Measurements from ENCODE around the gene MYCL. TPM values are rescaled to one million over a fixed set of nuclear protein-coding genes. Genes with fewer than 3 reads are reported as not detected.

The MYCL gene
- 10 to 100 TPM in 2 of 12 donors, 1 to 10 TPM in 8, not detected in 2; 1.6 to 25.4 (median 3.5) TPM for polyA plus RNA-seq (ENCODE audit: insufficient read length in 12 of 12)
- long read RNA-seq, donor 1, partial matches to known transcripts: 0 of 6 reads
- long read RNA-seq, donor 1, other reads (novel, unspliced or antisense): 0 of 6 reads
- long read RNA-seq, donor 2: 0 reads
- long read RNA-seq, donor 3, partial matches to known transcripts: 0 of 3 reads
- long read RNA-seq, donor 3, other reads (novel, unspliced or antisense): 0 of 3 reads
- long read RNA-seq, donor 4, partial matches to known transcripts: 0 of 2 reads
- long read RNA-seq, donor 4, other reads (novel, unspliced or antisense): 0 of 2 reads
- long read RNA-seq, donor 5: 0 reads
- long read RNA-seq, donor 6: 0 reads
- long read RNA-seq, donor 7, partial matches to known transcripts: 0 of 1 reads
- long read RNA-seq, donor 7, other reads (novel, unspliced or antisense): 0 of 1 reads
- long read RNA-seq, donor 8, partial matches to known transcripts: 0 of 2 reads
- long read RNA-seq, donor 8, other reads (novel, unspliced or antisense): 0 of 2 reads
- long read RNA-seq, donor 9, partial matches to known transcripts: 0 of 3 reads
- long read RNA-seq, donor 9, other reads (novel, unspliced or antisense): 0 of 3 reads
- long read RNA-seq, donor 10, partial matches to known transcripts: 0 of 1 reads
- long read RNA-seq, donor 10, other reads (novel, unspliced or antisense): 0 of 1 reads
- long read RNA-seq, donor 11, partial matches to known transcripts: 0 of 1 reads
- long read RNA-seq, donor 11, other reads (novel, unspliced or antisense): 0 of 1 reads

- peak; percentile 37 for DNase-seq
Observed at GRCh38 chr1:39901714-39902459, at the start of gene MYCL. Gene MYCL, minus strand, starts transcription at chr1:39901917. Its CDS starts 483 bp downstream, at chr1:39901434.

- no peak for DNase-seq
Observed at GRCh38 chr1:39949891-39950290, 48.2 kb upstream of the MYCL start.

- DNase-seq: no peak
Observed at GRCh38 chr1:39947260-39947659, 45.5 kb upstream of the MYCL start.

- no peak for DNase-seq
Observed at GRCh38 chr1:39946216-39946615, 44.5 kb upstream of the MYCL start.

GRCh38 chr1:39944410-39945112 is 42.8 kb upstream of the MYCL start:
- DNase-seq: no peak

GRCh38 chr1:39943471-39944290 is 42.0 kb upstream of the MYCL start:
- no peak for DNase-seq

GRCh38 chr1:39940980-39941871 is 39.5 kb upstream of the MYCL start:
- DNase-seq: no peak

- DNase-seq: no peak
Observed at GRCh38 chr1:39940253-39940652, 38.5 kb upstream of the MYCL start.

- DNase-seq: no peak
Observed at GRCh38 chr1:39938856-39939255, 37.1 kb upstream of the MYCL start.

GRCh38 chr1:39936724-39937491 is 35.2 kb upstream of the MYCL start:
- DNase-seq: no peak

GRCh38 chr1:39933956-39934941 is 32.5 kb upstream of the MYCL start:
- no peak for DNase-seq

GRCh38 chr1:39928809-39929587 is 27.3 kb upstream of the MYCL start:
- no peak for DNase-seq

- no peak for DNase-seq
Observed at GRCh38 chr1:39927538-39927937, 25.8 kb upstream of the MYCL start.

- DNase-seq: no peak
Observed at GRCh38 chr1:39926820-39927219, 25.1 kb upstream of the MYCL start.

- no peak for DNase-seq
Observed at GRCh38 chr1:39926343-39926793, 24.7 kb upstream of the MYCL start.

GRCh38 chr1:39925721-39926342 is 24.1 kb upstream of the MYCL start:
- DNase-seq: no peak
